ENCODE measurements around the gene CST9. TPM values are rescaled to one million over a fixed set of nuclear protein-coding genes. Genes with fewer than 3 reads are reported as not detected.

Gene CST9
- not detected for total RNA-seq

GRCh38 chr20:23605867-23606651 is at the start of gene CST9:
Gene CST9, minus strand, starts transcription at chr20:23605917. Its CDS starts 53 bp downstream, at chr20:23605864.
- no peaks in the 10 kb centered on the region for H3K9me3 ChIP-seq
- no peaks in the 10 kb centered on the region for H3K36me3 ChIP-seq
- H3K4me1 ChIP-seq = no peaks in the 10 kb centered on the region
- no peak within 1 kb of the TSS for H3K4me3 ChIP-seq
- TF ChIP-seq, protein P1, sequence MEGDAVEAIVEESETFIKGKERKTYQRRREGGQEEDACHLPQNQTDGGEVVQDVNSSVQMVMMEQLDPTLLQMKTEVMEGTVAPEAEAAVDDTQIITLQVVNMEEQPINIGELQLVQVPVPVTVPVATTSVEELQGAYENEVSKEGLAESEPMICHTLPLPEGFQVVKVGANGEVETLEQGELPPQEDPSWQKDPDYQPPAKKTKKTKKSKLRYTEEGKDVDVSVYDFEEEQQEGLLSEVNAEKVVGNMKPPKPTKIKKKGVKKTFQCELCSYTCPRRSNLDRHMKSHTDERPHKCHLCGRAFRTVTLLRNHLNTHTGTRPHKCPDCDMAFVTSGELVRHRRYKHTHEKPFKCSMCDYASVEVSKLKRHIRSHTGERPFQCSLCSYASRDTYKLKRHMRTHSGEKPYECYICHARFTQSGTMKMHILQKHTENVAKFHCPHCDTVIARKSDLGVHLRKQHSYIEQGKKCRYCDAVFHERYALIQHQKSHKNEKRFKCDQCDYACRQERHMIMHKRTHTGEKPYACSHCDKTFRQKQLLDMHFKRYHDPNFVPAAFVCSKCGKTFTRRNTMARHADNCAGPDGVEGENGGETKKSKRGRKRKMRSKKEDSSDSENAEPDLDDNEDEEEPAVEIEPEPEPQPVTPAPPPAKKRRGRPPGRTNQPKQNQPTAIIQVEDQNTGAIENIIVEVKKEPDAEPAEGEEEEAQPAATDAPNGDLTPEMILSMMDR (IDR thresholded peaks at IDR 0.05 in 4 of 5, conservative IDR thresholded peaks at IDR 0.05 in 1 of 5) = no peak
- no peak for TF ChIP-seq POLR2A (IDR thresholded peaks at IDR 0.05)
- H3K27ac ChIP-seq = no peak within 1 kb of the TSS
- no peak for ATAC-seq
- no peak for DNase-seq
- in situ Hi-C loops (cut with MboI; ENCODE audit: low sequenced_read_pairs in 4 of 4) = loop anchor here in 2 of 4 donors (10.0 to 25.0 kb wide), 3 partner anchors 161 to 261 kb away; partner anchors contain the start of gene NAPB (in 1 of the 2)
- H3K27me3 ChIP-seq = no peaks in the 10 kb centered on the region
- intact Hi-C loops (cut with DNase I; ENCODE audit: low total_unique reads) = loop anchor here (2.0 to 5.0 kb wide), 2 partner anchors 164 to 255 kb away; partner anchors contain the start of gene NXT1

DNA sequence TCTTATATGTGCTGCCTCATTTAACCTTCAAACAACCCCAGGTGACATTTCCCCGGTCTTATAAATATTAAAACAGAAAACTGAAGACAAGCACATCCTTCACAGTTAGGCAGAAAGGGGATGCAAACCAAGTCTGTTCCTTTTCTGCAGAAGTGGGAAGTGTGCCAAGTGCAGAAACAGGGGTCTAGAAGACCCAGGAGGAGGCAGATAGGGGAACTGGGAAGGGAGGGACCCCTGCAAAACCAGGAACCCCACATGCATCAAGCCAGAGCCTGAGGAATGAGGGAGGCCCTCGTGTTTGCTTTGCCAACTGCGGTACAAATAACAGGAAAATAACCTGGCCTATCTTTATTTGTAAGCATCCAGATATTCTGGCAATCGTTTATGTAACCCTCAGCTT is 49.0 kb upstream of the CST9 start:
- H3K27ac ChIP-seq = peak overlapping the region in 2 of 4 donors; percentile 16 to 42
- TF ChIP-seq, protein P1 (IDR thresholded peaks at IDR 0.05 in 4 of 5, conservative IDR thresholded peaks at IDR 0.05 in 1 of 5) = no peak
- TF ChIP-seq POLR2A (IDR thresholded peaks at IDR 0.05) = no peak
- ATAC-seq (no peak), DNase-seq (no peak)
- in situ Hi-C loops (cut with MboI; ENCODE audit: low sequenced_read_pairs in 4 of 4) (no loop called here), intact Hi-C loops (cut with DNase I; ENCODE audit: low total_unique reads) (no loop called here)
- no peak overlapping the region for H3K4me3 ChIP-seq
- peaks cover 0 to 12% of the 10 kb centered on the region in 2 donors for H3K4me1 ChIP-seq
- no peaks in the 10 kb centered on the region for H3K36me3 ChIP-seq
- H3K9me3 ChIP-seq = no peaks in the 10 kb centered on the region
- H3K27me3 ChIP-seq = no peaks in the 10 kb centered on the region

GRCh38 chr20:23654000-23654399 is 48.3 kb upstream of the CST9 start:
- DNase-seq = no peak
- H3K4me3 ChIP-seq = no peak overlapping the region
- in situ Hi-C loops (cut with MboI; ENCODE audit: low sequenced_read_pairs in 4 of 4) = no loop called here
- no peaks in the 10 kb centered on the region for H3K27me3 ChIP-seq
- no peak overlapping the region for H3K27ac ChIP-seq
- intact Hi-C loops (cut with DNase I; ENCODE audit: low total_unique reads) = no loop called here
- no peak for TF ChIP-seq POLR2A (IDR thresholded peaks at IDR 0.05)
- TF ChIP-seq, protein P1 (IDR thresholded peaks at IDR 0.05 in 4 of 5, conservative IDR thresholded peaks at IDR 0.05 in 1 of 5) = no peak
- no peaks in the 10 kb centered on the region for H3K9me3 ChIP-seq
- peaks cover 0 to 8% of the 10 kb centered on the region in 2 donors for H3K4me1 ChIP-seq
- no peaks in the 10 kb centered on the region for H3K36me3 ChIP-seq
- no peak for ATAC-seq

DNA sequence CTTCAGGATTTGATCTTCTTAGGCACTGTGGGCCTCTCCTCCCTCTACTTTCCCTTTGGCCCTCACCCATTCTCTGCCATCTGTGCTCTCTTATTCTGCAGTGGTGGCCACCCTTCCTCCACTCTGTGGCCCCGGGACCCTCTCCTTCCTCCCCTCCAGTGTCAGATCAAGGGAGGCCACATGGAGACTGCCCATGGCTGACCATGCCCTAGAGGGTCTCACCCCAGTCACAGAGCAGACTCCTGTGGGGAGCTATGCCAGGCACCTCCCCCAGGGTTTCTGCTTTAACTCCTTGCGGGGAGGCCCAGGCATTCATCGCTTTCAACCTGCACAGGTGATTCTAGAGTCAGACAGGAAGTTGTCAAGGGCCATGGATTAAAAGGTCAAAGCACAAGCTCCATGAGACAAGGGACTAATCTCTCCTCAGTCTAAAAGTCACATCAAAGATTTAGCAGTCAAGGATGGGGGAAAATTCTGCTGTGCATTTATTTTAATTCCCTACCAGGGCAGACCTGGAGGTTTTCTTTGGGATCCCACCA is 47.8 kb upstream of the CST9 start:
- no peak for TF ChIP-seq POLR2A (IDR thresholded peaks at IDR 0.05)
- H3K27ac ChIP-seq = no peak overlapping the region
- in situ Hi-C loops (cut with MboI; ENCODE audit: low sequenced_read_pairs in 4 of 4) = no loop called here
- intact Hi-C loops (cut with DNase I; ENCODE audit: low total_unique reads) = no loop called here
- DNase-seq (no peak), ATAC-seq (no peak)
- H3K36me3 ChIP-seq = no peaks in the 10 kb centered on the region
- peaks cover 0 to 8% of the 10 kb centered on the region in 2 donors for H3K4me1 ChIP-seq
- no peaks in the 10 kb centered on the region for H3K9me3 ChIP-seq
- no peak overlapping the region for H3K4me3 ChIP-seq
- no peaks in the 10 kb centered on the region for H3K27me3 ChIP-seq

DNA sequence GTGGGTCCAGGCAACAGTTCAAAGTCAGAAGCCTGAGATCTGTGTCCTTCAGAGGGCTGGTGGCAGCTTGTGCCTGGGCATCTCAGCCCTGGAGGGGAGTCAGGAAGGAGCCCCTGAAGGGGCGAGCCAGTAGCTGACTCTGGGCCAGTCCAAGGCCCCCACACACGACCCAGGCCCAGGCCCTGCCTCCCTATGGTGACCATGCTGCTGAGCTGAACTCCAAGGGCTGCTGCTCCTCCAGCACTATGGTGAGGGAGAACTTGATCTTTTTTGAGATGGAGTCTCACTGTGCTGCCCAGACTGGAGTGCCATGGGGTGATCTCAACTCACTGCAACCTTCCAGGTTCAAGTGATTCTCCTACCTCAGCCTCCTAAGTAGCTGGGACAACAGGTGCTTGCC is 47.2 kb upstream of the CST9 start:
- Histone ChIP-seq H3K9me3 (no peaks in the 10 kb centered on the region), H3K4me3 (no peak overlapping the region), H3K4me1 (peaks cover 0 to 8% of the 10 kb centered on the region in 2 donors), H3K36me3 (no peaks in the 10 kb centered on the region), H3K27ac (no peak overlapping the region), H3K27me3 (no peaks in the 10 kb centered on the region)
- ATAC-seq = no peak
- in situ Hi-C loops (cut with MboI; ENCODE audit: low sequenced_read_pairs in 4 of 4) = no loop called here
- intact Hi-C loops (cut with DNase I; ENCODE audit: low total_unique reads) = no loop called here
- no peak for DNase-seq
- TF ChIP-seq POLR2A (IDR thresholded peaks at IDR 0.05) = no peak
- TF ChIP-seq, protein P1 (IDR thresholded peaks at IDR 0.05 in 4 of 5, conservative IDR thresholded peaks at IDR 0.05 in 1 of 5) = no peak

Measured in gastrocnemius medialis (tissue), 4 donors.